CD4-positive, alpha-beta T cell treated with Interleukin-10 for 1 hour (primary cell): ENCODE data around the gene MEX3D.

ENCODE experiments used
- DNase-seq: peaks from one replicate; pipeline ENCODE4 v3.0.0-alpha.2; 2020

The MEX3D gene

DNA sequence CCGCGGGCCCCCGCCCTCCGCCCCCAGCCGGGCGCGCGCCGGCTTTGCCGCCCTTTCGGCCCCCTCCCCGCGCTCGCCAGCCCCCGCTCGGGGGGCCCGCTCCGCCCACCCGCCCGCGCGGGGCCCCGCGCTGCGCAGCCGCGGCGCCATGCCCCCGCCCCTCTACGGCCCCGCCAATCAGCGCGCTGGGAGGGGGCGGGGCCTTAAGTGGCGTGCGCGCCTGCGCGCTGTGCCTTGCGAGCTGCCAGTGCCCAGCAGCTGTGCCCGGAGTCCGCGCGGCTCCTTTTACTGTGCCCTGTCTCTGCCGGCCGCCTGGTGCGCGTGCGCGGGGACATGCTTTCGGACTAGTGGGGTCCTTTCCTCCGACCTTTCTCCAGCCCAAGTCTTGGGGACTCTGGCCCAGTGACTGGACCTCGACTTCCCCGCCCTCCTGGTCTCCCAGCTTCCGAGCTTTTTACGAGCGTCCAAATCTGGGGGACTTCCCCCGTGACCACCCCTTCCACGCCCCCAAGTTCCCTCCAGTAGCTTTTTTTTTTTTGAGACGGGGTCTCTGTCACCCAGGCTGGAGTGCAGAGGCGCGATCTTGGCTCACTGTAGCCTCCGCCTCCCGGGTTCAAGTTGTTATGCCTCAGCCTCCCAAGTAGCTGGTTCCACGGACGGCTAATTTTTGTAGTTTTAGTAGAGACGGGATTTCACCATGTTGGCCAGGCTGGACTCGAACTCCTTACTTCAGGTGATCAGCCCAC, 24.8 kb upstream of the MEX3D start, which contains the start of gene MBD3:
Gene MBD3 (minus strand): TSS at position 111 of the 746 bp plus-strand sequence. CDS start 234 bp downstream, outside the sequence.
- peak; percentile 90 for DNase-seq

DNA sequence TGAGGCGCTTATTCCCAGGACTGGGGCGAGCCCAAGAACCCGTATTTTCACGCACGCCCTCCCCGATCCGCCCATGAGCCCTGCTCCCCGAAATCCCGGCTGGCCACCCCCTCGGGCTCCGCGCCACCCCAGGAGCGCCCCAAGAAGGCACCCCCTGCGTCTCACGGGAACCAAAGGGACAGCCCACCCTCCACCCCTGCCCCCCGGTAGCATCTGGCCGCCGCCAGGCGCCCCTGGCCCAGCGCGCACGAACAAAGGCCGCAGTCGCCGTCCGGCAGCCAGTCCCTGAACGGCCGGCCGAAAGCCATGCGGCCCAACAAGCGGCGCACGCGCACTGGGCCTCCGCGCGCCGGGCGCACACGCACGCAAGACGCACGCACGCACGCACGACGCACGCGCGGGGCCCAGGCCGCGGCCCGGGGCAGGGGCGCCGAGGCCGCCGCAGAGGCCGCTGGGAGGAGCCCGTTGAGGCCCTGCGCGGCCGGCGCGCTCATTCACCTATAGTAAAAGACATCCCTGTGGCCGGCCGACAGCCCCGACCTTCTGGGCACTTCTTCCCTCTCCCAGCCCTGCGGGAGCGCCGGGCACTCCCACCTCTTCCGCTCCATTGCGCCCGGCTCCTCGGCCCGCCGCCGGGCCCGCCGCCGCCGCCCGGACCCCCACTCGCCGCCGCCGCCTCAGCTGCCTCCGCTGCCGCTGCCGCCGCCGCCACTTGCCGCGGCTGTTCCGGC, 24.1 kb upstream of the MEX3D start:
- DNase-seq: peak; percentile 87

DNA sequence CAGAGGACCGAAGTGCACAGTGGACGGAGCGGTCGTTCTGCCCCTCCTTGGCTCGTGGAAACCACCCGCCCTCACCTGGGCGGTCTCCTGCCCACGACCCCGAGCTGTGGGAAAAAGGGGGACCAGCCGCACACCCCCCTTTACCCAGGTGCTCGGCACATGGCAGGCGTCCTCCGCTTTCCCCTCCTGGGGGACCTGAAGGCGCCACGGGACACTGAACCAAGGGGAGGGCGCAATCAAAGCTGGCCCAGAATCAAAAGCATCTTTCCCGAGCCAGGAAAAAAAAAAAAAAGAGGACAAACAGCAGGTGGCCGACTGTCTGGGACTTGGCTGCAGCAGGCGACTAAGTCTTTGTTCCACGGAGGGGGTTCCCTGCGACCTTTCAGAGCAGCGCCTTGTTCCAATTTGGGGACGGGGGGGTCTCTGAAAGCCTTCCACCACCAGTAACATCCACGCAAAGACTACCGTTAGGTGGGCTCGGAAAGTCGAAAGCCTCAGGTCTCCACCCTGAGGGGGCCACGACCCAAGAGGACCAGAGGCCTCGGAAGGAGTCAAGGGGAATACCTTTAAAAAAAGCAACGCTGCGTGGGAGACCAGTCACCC, 23.4 kb upstream of the MEX3D start:
- no peak for DNase-seq

DNA sequence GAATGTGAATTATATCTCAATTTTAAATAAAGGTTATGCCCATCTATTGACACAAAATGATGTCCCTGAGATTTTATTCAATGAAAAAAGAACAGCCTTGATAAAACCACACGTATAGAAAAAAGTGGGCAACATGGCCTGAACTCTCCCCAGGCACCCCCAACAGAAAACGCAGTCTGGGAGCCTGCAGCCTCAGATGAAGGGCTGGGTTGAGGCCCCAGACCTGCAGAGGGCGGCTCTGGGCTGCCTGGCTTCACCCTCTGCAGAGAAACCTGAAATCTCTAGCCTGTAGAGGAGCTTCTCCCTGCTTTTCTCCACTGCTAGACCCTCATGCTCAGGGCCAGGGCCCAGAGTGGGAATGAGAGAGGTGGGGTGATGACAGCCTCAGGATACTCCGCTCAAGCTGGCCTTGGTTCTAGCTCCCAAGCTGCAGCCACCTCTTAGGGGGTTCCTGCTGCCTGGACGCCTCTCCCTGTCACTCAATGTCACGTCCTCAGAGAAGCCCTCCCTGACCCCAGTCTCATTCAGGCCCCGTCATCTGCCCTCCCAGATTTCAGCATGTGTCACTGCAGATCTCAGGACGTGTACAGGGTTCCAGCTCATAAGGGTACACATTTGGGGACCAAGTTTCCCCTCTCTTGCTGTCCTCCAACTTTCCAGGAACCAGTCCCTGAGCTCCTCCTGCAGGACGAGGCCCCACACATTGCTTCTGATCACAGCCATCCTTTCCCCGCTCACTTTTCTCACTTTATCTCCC, 22.7 kb upstream of the MEX3D start:
- DNase-seq: peak; percentile 34

DNA sequence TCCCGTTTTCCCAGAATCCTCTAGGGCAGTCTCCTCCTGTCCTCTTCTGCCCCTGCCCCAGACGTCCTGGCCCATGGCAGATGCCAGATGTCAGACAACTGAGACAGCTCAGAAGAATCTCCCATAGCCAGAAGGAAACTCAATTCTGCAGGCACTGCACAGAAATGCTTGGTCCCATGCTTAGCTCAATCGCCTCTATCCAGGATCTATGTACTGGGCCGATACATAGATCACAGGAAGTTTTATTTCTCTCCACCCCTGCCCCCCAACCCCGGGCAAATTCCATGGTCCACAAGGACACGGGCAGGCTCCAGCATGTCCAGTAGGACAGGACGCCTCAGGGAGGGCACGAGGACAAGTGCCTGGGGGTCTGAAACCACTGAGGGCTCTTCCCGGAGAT, 19.7 kb upstream of the MEX3D start:
- DNase-seq: no peak

DNA sequence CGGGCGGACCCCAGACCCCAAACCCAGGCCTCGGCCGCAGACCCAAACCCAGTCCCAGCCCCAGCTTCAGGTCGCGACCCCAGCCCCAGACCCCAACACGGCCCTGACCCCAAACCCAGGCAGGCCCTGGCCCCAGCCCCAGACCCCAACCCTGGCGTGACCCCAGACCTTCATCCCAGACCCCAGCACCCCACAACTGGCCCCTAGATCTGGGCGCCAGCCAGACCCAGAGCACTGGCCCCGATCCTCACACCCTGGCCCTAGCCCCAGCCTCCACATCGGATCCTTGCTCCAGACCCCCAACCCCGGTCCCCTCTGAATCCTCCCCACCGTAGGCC, 17.1 kb upstream of the MEX3D start:
- DNase-seq: no peak

DNA sequence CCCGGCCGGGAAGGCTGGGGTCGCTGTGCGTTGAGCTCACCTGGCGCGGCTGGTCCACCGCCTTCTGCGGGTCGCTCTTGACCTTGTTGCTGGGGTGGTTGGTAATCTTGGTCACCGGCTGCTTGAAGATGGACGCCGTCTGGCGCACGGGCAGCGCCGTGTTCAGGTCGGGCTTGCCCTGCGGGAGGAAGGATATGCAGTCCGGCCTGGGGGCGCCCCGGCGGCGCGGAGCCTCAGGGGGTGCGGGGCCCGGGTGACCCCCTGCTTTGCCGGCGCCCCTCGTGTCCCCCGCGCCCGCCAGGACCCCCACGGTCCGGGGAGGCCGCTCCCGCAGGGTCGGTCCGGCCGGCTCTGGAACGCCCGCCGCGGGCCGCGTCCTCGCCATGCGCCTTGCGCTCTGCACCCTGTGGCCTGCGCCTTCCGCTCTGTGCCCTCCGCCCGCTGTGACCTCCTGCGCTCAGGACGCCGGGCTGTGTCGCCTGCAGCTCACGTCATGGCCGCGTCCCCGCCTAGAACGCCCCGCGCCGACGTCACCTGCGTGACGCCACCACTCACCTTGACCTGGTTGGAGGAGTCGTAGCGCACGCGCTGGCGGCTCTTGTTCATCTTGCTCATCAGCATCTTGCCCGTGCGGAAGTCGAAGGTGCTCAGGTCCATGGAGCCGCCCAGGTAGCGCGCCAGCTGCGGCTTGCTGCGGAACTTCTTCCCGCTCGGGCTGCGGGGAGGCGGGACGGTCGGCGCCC, 16.5 kb upstream of the MEX3D start:
- no peak for DNase-seq

DNA sequence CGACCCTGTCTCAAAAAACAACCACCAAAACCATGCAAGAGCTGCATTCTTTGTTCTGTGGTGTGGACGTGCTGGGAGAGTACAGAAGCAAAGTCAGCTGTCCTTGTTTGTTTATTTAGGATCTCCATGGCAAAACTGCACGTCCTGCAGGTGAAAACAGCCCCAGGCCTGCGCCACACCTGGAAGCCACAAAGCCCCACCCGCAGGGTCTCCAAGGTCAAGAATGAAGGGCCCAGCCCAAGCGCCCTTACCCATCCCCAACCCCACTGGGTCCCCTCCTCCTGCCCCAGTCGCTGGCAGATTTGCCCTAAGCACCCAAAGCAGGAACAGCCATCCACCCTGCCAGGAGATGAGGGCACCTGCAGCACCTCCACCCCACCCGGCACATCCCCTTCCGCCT, 14.1 kb upstream of the MEX3D start:
- DNase-seq: no peak

DNA sequence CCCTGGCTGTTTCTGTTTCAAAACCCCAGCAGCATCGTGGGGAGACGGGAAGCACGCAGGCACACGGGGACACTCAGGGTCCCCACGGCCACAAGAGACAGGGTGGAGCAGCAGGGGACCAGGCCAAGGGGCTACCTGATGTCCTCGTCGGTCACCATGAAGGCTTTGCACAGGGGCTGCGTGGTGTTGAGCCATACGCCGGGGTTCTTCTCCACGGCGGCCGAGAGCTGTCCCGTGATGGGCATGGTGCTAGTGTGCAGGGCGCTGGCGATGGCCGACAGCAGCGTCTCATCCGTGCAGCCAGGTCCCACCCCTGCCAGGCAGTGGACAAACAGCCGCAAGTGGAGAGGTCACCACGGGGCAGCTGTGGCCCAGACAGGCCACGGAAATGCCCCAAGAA, 12.8 kb upstream of the MEX3D start:
- DNase-seq: no peak

DNA sequence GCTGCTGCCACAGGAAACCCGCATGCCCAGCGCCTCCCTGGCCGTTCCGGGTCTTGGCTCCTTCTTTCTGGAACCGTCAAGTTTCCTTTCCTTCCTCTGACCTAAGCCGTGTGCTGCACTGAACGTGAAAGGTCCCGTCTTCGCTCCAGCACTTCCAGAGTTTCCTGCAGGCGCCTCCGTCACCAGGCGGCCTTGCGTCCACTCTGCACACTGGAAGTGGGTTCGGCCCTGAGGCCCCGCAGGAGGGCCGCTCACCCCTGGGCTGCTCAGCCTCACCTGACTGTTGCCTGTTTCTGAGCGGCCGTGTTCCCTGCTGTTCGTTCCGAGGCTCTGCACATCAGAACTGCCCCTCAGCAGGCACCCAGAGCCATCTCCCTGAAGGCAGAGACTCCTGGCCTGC, 12.3 kb upstream of the MEX3D start:
- DNase-seq: no peak

DNA sequence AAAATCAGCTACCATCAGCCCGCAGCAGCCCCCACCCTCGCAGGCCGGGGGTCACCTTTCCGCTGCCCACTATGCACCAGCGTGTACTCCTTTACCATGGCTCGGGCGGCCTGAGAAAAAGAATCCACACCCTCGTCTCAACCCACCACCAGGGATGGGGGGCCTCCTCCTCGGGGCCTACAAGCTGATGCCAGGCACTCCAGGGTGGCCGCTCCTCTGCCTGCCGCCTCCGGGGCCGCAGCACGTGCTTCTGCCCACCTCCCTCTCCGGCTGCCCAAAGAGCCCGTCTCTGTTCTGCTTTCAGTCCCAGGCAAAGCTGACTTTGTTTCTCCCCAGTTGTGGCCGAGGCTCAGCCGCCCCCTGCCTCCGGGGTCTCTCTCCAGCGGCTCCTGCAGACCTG, 11.1 kb upstream of the MEX3D start:
- DNase-seq: no peak

DNA sequence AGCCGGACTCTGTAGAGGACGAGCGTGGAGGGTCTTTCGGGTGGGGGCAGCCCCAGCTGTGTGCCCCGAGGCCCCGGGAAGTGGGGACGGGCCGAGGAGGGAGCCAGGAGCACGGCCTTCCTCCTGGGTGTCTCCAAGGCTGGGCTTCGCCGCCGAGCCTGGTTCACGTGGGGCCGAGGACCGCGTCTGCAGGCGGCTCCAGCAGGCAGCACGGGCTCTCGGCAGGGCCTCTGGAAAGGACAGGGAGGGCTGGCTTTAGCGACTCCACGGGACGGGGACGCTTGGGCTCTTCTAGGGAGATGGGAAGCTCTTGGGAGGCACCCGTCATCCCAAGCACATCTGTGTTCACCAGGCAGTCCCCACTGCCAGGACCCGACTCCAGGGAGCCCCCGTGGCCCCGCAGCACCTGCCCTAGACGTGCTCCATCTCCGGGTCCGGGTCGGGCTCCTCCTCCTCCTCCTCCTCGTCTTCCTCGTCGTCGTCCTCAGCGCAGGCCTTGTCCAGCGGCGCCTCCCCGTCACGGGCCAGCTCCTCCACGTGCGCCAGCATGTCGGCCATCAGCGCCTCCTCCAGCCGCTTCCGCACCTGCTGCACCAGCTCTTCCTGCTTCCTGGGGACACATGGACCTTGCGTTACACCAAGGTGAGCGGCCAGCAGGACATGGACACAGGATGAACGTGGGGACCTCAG, 9.9 kb upstream of the MEX3D start:
- no peak for DNase-seq

DNA sequence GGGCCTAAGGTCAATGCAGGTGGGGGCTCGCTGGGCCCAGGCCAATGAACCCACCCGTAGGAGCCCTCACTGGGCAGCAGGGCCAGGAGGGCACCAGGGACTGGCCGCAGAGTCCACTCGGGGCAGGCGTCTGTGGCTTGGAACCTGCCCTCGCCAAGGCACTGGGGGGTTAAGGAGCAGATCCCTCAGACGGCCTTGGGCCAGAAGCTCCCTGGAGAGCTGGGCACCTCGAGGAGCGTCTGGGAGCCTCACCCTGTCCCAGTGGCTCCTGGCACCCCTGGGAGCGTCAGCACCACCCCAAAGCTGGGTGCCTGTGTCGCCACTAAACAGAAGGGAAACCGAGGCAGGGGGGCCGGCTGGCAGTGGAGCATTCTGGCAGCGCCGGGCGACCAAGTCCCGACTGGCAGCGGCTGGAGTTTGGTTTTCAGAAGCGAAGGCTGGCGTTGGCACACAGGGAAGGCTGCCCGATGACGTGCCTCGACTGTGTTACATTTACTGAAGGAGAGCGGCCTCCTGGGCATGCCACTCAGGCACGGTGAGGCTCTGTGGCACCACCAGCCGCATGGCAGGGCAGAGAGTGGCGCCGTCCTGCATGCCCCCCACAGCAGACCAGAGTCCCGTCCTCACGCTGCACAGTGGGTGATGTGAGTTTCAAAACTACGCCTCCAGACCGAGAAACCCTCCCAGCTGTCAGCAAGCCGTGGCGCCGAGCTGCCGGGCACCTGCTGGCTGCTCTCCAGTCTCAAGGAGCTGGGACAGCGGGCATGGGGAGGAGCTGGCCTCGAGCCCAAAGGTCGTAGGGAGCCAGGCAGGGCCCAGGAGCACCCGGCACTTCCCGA, 9.2 kb upstream of the MEX3D start:
- DNase-seq: no peak

DNA sequence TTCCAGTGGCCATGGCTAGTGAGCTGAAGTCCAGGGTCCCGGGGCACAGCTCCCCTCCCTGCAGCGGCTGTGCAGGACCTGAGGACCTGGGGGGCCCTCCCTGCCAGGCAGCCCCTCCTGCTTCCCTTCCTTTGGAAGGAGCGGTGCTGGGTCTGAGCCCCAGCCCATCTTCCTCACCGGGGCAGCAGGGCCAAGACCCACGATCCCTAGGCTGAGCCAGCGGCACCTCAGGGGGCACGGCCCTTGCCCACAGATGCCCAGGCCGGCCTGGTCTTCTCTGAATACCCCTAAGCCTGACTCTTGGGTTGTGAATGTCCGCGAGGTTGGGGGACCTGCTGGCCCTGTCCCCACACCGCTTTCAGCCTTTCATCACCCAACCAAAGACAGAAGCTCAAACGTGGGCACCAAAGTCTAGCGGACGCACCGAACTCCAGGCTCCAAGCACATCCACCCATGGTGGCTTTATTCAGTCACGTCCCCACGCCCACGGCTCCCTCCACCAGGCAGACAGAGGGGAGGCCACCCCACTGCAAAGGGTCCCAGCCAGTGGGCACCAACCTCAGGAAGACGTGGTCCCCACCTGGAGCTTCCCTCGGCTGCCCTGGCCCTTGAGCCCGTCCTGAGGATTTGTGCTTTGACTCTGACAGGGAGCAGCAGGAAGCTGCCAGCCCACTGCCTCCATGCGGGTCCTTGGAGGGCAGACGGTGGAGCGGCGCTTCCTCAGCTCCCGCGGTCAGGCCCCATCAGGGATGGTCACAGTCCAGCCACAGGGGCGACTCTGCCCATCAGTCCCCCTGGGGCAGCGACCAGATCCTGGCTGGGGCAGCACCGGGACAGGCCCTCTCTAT, 8.3 kb upstream of the MEX3D start:
- no peak for DNase-seq

DNA sequence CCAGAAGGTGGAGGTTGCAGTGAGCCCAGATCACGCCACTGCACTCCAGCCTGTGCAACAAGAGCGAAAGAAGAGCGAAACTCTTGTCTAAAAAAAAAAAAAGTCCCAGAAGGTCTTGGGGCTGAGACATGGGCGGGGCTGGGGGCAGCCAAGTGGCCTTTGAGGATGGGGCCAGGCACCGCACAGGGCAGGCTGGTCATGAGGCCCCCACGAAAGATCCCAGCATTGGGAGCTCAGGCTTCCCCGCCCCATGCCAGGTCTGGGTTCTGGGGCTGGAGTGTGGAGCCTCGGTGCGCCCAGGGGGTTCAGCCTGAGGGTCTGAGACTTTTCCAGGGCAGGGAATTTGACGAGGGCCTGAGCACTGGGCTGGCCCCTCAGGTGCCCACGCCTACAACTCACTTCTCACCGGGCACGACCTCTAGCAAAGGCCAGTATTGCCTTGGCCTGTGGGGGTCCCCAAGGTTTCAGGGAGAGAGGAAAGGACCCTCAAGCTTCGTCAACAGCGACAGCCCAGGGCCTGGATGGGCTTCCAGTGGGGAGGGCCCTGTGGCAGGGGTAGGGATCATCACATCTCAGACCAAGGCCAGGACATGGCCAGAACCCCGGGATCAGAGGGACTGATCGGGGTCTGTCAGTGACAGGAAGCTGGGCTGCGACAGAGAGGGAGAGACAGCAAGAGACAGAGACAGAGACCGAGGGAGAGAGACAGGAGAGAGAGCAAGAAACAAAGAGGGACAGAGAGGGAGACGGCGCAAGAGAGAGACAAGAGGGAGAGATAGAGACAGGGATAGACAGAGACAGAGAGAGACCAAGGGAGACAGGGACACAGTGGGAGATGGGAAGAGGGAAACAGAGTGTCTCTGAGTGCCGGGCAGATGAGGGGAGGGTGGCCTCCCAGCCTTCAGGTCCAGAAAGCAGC, 7.5 kb upstream of the MEX3D start:
- no peak for DNase-seq

DNA sequence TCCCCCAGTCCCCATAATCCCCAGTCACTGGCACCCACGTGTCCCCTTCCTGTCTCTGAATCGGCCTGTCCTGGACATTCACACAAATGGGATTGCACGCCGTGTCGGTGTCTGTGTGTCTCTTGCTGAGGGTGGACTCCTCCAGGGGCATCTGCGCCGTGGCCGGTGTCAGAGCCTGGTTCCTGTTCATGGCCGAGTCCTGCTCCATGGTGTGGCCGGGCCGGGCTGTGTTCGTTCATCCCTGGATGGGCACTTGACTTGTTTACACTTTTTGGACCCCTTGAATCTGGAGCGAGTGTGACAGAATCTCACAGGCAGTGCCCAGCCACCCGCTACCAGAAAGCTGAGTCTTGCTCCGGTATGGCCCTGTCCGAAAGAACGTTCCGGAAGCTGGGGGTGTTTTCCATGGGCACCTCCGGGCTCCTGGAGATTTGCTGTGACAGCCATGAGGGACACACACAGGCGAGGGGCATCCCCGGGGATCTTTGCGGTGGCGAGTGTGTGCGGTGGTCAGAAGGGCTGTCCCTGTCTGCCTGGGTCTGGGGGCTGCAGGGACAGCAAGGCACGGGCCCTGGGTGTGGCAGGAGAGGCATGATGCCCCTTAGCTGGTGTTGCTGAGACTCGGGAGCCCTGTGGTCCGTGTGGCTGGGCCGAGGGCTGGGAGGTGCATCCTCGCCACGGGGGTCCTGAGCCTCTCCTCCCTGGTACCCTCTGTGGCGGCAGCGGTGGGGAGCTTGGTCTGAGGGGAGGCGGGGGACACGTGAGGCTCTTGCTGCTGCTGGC, 6.4 kb upstream of the MEX3D start:
- DNase-seq: no peak

DNA sequence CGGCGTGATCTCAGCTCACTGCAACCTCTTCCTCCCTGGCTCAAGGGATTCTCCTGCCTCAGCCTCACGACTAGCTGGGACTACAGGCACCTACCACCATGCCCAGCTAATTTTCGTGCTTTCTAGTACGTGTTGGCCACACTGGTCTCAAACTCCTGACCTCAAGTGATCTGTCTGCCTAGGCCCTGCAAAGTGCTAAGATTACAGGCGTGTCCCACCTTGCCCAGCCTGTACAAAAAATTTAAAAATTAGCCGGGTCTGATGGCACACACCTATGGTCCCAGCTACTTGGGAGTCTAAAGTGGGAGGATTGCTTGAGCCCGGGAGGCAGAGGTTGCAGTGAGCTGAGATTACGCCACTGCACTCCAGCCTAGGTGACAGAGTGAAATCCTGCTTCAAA, 4.7 kb upstream of the MEX3D start:
- no peak for DNase-seq

DNA sequence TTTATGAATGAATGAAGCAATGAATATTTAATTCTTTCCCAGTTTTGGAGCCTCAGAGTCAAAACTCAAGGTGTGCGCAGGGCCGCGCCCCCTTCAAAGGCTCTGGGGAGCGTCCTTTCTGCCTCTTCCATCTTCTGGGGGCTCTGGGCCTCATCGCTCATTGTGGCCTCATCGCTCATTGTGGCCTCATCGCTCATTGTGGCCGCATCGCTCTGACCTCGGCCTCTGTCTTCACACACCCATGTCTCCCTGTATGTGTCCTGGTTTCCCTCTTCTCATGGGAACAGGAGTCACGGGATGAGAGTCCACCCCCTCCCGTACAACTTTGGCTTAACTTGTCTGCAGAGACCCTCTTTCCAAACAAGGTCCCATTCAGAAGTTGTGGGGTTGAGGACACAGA, 3.2 kb upstream of the MEX3D start:
- DNase-seq: no peak
